ENCODE measurements around the gene DEFB113.
"Not testable (repeated sequence)": the region's sequence is repeated elsewhere in the genome, so short reads cannot be mapped to it uniquely, and the experiment has no call there.

The DEFB113 gene

DNA sequence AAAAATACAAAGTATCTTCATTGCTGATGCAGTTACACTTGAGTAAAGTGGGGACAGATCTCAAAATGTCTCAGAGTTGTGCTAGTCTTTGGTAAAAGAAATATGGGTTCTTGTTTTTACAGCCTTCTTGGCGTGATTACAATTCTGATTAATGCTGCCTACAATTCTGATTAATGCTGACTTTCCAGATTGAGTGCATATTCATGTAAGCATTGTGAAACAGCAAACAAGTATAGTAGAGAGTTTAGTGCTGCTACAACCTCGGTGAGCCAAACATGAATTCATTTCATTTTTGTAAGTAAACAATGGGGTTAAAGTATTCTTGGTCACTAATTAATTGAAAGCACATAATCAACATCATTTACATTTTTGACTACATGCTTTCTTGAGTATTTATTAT lies at the start of gene DEFB113:
Gene DEFB113 (minus strand): TSS at position 21 of the 400 bp plus-strand sequence. CDS start 0 bp downstream, at position 21.
- DNase-seq = no peak

- DNase-seq = no peak
Measured at GRCh38 chr6:50007819-50008218, 38.4 kb upstream of the DEFB113 start.

DNA sequence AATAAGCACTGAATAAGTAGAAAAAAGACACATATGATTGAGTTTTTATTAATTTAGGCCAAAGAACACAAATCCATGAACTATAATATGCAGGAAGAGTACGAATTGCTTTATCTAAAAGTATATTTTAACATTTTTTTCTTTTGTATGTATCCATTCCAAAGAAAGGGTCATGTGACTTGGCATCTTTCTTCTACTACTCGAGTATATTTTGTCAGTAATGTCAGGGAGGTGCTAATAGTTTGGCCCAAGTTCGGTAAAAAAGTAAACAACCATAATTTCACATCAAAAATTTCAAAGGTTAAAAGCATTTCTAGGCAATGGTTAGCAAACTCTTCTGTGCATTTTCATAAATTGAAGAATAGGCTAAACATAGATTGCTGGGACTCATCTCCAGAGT lies 33.7 kb upstream of the DEFB113 start:
- DNase-seq = no peak

GRCh38 chr6:49995278-49995677 lies 25.9 kb upstream of the DEFB113 start:
- no peak for DNase-seq

- DNase-seq = no peak
Measured at GRCh38 chr6:49988900-49989299, 19.5 kb upstream of the DEFB113 start.

GRCh38 chr6:49987749-49988148 lies 18.3 kb upstream of the DEFB113 start:
- no peak for DNase-seq

GRCh38 chr6:49986551-49986950 lies 17.1 kb upstream of the DEFB113 start:
- DNase-seq = no peak

GRCh38 chr6:49982046-49982445 lies 12.6 kb upstream of the DEFB113 start:
- DNase-seq = no peak

- no peak for DNase-seq
Measured at GRCh38 chr6:49980898-49981297, 11.5 kb upstream of the DEFB113 start.

DNA sequence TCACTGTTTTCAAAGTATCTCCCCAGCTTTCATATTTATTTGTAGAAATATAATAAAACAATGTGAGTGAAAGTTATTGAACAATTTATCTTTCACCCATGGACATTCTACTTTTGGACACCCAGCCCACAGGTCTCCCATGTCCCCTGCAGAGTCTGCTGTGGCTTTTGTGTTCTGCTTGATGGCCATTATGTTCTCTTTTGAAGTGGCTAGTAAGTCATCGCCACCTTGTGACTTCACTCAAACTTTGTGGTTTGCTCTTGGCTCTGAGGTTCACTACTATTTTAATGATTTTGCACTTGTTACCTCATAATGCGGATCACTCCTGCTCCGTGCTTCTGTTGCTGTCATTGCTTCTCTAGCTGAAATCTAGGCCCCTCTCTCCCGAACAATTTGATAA lies 10.2 kb upstream of the DEFB113 start:
- no peak for DNase-seq

DNA sequence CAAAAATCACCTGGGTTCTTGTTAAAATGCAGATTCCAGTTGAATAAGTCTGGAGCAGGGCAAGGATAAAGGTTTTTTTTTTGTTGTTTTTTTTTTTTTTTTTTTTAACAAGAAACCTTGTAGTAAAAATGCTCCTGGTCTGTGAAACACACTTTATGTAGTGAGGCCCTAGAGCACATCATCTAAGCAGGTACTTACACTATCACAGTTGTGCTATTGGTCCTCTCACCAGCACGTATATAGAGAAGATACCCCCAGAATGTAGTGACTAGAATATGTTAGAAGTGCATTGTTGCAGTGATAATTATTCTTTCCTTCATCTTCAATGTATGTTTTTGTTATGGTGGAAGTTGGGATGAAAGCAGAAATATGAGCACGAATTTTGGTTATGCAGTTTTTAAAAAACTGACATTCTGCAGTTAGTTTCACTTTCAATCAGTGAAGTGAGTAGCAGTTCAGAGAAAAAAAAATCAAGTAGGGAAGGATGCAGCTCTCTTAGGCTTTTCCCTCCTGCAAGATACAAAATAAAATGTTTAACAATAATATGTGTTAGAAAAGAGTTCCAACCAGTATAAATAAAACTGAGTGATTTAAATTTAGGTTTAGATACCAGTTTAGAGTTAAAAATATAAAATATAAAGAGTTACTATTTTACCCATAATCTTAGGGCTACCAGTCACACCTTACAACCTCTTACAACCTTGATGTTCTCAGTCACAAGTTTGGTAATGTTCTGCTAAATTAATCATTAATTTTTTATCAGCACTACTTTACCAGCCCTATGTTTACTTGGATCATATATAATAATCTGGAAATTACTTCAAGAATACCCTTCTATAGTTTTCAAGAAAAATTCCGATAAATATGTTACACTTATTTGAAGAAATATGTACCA lies 9.2 kb upstream of the DEFB113 start:
- DNase-seq = no peak

- DNase-seq = no peak
Measured at GRCh38 chr6:49966823-49967222, 2.6 kb downstream of the DEFB113 start.

GRCh38 chr6:49966334-49966733 lies 3.1 kb downstream of the DEFB113 start:
- no peak for DNase-seq

DNA sequence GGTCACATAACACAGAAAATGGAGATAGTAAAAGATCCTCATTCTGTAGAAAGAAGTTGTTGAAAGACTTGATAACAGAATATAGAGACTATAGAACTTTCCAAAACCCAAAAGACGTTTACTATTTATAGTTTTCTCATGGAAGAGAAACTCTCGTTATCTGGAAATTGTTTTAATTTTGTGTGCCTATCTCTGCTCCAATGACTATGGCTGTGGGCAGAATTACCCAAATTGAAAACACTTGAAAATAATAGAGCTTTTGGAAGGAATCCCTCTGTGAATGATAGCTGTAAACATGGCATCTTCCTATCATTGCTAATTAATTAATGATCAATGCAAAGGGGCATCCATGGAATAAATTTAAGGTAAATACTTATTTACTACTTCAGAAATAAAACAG lies 5.4 kb downstream of the DEFB113 start, which contains the start of gene DEFB114:
Gene DEFB114 (minus strand): TSS at position 101 of the 400 bp plus-strand sequence. CDS start 59 bp downstream, at position 42.
- no peak for DNase-seq

GRCh38 chr6:49958180-49958579 lies 11.2 kb downstream of the DEFB113 start:
- no peak for DNase-seq

DNA sequence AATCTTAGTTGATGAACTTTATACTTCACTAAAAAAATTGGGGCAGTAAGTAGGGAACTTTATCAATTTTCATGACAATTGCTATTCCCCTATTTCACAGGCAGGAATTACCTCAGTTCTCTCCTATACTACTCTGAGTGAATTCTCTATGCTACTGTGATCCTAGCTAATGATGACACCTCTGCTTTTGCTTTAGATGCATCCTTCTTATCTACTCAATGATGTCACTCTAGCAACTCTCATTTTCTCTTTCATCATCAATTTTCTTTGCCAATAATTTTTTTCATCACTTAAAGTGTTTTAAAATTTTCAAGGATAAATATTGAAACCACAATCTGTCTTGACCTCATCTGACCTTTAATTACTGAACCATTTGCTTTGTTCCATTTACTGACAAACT lies 13.6 kb downstream of the DEFB113 start:
- DNase-seq = no peak

DNA sequence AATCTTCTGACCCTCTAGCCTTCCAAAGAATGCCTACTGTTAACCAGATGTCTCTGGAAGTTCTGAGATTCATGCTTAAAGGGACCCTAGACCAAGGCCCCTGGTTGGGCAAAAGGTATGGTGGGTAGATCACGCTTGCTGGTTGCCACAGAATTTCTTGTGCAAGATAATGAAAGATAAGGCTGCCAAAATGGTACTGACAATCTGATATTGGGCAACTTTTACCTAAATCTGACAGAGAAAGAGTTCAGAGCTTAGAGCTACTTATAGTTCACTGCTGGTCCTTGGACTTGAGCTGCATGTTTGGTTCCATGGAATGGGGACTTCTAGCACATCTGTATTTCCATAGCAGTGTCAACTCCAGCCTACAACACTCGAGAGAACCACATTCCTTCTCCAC lies 17.5 kb downstream of the DEFB113 start:
- DNase-seq = no peak

DNA sequence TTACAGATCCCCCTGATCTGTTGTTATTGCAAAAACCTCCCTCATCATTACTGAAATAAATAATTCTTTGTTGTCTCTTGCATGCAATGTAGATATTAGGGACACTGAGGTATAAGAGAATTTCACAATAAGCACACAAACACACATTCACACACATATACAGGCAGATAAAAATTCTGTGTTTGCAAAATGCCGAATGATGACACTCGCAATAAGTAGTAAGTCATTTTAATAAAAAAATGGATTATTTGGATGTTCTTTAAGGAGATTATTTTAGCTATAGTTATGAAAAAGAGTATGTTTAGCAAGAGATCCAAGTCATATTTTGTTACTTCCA lies 19.0 kb downstream of the DEFB113 start:
- DNase-seq = no peak

DNA sequence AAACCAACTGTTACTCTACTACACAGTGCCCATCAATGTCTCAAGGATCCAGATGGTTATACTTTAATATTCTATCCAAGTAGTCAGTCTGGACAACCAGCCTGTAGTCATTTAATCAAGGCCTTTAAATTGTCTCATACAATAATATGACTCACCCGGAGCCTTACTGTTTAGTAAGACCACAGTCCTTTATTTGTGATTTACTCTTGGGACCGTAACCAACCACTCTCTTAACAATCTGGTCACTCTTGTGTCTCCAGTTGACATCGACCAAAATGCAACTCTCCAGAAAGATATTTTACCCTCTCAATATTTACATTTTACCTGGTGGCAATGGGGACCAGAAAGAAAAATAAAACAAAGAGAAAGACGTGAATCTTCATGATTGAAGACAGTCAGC lies 20.4 kb downstream of the DEFB113 start:
- DNase-seq = no peak

GRCh38 chr6:49946835-49947234 lies 22.6 kb downstream of the DEFB113 start:
- DNase-seq = no peak

DNA sequence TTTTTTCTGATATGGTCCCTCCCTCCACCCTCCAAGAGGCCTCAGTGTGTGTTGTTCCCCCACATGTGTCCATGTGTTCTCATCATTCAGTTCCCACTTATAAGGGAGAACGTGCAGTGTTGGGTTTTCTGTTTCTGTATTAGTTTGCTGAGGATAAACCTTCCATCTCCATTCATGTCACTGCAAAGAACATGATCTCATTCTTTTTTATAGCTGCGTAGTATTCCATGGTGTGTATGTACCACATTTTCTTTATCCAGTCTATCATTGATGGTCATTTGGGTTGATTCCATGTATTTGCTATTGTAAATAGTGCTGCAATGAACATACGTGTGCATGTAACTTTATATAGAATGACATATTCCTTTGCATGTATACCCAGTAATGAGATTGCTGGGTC lies 25.4 kb downstream of the DEFB113 start:
- DNase-seq = not testable (repeated sequence)

DNA sequence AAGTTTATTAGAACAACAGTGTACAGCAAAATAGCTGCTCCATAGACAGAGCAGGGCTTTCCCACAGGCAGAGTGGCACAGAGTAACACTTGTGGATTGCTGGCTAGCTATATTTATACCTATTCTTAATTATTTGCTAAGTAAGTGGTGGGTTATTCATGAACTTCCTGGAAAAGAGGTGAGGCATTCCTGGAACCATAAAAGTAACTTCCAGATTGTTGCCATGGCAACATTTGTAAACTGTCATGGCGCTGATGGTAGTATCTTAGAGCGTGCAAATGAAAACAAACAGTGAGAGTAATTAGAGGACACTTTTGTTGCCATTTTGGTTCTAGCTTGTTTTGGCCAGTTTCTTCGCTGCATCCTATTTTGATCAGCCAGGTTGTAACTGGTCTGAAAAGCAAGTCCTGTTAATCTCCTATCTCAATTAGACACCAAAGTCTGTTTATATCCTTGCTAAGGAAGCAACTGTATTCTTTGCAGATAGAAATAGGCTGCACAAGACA lies 29.4 kb downstream of the DEFB113 start:
- peak; percentile 3 for DNase-seq

- DNase-seq = no peak
Measured at GRCh38 chr6:49937811-49938210, 31.6 kb downstream of the DEFB113 start.

- DNase-seq = no peak
Measured at GRCh38 chr6:49937017-49937416, 32.4 kb downstream of the DEFB113 start.

- DNase-seq = no peak
Measured at GRCh38 chr6:49935387-49935786, 34.0 kb downstream of the DEFB113 start.
